Right renal pelvis (tissue), 4 donors: ENCODE data around the gene GPS2. TPM values are rescaled to one million over a fixed set of nuclear protein-coding genes. Genes with fewer than 3 reads are reported as not detected.

Source experiments
- DNase-seq, 4 donors: peaks; one replicate each; pipeline ENCODE4 v3.0.0-alpha.2; 2013; ENCODE audit warnings: low read depth in 4 of 4, low spot score in 3 of 4, missing footprints in 1 of 4
- polyA plus RNA-seq, 4 donors: library from polyadenylated mRNA; unstranded; fragments of 120-200 nt; gene quantifications; one replicate each; pipeline ENCODE4 v1.2.1, GENCODE V29; 2013; ENCODE audit not compliant: insufficient read length in 4 of 4

Gene GPS2, protein sequence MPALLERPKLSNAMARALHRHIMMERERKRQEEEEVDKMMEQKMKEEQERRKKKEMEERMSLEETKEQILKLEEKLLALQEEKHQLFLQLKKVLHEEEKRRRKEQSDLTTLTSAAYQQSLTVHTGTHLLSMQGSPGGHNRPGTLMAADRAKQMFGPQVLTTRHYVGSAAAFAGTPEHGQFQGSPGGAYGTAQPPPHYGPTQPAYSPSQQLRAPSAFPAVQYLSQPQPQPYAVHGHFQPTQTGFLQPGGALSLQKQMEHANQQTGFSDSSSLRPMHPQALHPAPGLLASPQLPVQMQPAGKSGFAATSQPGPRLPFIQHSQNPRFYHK
- polyA plus RNA-seq: 100 to 1,000 TPM in 2 of 4 donors, 10 to 100 TPM in 2; 86.3 to 106 (median 99.6) TPM

GRCh38 chr17:7314719-7315569, at the start of gene GPS2:
TSS of gene GPS2 (minus strand) at chr17:7315360. CDS start at chr17:7315052, 308 bp downstream.
- DNase-seq: peak in 2 of 4 donors; percentile 69 to 77

DNA sequence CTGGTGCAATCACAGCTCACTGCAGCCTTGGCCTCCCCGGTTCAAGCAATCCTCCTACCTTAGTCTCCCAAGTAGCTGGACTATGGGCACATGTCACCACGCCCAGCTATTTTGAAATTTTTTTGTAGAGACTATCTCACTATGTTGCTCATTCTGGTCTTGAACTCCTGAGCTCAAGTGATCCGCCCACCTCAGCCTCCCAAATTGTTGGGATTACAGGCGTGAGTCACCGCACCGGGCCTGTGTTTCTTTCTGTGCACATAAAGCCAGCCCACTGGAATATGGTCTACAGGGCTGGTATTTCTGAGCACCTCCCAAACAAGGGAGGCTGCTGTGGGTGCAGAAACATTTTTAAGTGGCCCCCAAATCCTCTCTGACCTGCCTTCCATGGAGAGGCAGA, 48.2 kb upstream of the GPS2 start:
- DNase-seq: no peak

- no peak for DNase-seq
Observed at GRCh38 chr17:7361906-7362305, 46.7 kb upstream of the GPS2 start.

DNA sequence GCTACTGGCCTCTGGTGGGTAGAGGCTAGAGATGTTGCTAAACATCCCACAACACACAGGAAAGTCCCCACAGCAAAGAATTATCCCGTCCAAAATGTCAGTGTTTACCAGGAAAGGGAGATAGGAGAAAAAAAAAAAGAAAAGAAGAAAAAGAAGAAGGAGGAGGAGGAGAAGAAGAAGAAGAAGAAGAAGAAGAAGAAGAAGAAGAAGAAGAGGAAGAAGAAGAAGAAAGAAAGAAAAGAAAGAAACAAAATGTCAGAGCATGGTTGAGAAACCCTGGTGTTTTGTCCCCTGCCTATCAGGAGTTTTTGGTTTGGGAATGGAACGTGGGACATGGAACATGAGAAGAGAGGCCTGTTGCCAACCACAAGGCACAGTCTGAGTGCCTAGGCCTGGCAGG, 42.2 kb upstream of the GPS2 start:
- no peak for DNase-seq

DNA sequence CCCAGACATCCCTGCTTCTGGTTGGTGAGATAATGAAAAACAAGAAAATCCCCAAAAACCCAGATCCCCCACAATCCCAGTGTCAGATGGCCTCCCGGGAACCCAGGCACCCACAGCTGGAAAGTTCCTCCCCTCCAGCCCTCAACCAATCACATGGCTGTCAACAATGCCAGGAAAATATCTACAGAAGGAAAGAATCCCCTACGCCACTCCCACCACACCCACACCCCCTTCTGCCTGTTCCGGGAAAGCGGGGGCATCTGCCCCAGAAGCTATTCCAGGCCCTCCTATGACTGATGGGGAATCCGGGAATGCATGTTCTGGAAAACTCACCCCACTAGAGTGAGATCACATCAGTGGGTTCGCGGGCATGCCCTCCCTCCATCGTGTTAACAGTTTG, 41.6 kb upstream of the GPS2 start:
- no peak for DNase-seq

GRCh38 chr17:7356072-7356549, 41.0 kb upstream of the GPS2 start:
- DNase-seq: peak in 1 of 4 donors; percentile 61

GRCh38 chr17:7355573-7355972, 40.4 kb upstream of the GPS2 start:
- DNase-seq: no peak

DNA sequence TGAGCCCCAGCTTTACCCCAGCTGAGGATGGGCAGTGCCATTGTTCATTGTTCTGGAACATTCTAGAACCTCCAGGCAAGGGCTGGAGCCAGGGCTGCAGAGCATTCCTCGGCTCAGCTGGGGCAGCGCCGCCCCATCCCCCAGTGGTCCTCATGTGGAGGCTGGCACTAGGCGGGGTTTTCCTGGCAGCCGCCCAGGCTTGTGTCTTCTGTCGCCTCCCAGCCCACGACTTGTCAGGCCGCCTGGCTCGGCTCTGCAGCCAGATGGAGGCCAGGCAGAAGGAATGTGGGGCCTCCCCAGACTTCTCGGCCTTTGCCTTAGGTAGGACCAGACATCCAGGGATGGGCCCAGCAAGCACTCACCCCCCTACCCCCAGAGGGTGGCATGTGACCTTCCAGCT, 39.9 kb upstream of the GPS2 start, which contains the start of gene TMEM95:
TMEM95 (plus strand) TSS at position 104 of the 400 bp plus-strand sequence; CDS start at position 153, 49 bp downstream.
- DNase-seq: no peak

DNA sequence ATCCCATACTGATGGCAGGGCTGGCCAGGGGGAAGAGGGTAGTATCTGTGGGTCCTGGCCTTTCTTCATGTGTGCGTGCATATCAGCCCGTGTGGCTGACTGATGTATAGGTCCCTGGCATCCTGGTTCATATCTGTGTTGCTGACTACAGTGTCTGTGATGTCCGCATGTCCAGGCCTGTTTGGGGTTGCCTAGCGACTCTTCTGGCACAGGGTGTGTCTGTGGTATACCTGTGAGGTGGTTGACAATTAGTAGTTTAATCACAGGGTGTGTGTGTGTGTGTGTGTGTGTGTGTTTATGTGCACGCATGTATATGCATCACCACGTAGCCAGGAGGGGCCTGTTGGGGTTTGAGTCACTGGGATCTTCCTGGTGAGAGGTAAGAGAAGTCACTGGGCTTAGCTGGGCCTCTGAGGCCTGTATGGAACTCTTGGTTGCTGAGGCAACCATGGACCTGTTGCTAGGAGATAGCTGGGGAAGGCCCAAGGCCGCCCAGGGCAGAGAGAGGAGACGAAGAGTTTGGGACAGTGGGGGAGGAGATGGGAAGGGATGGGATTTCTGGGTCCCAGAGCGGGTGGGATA, 39.2 kb upstream of the GPS2 start:
- no peak for DNase-seq

DNA sequence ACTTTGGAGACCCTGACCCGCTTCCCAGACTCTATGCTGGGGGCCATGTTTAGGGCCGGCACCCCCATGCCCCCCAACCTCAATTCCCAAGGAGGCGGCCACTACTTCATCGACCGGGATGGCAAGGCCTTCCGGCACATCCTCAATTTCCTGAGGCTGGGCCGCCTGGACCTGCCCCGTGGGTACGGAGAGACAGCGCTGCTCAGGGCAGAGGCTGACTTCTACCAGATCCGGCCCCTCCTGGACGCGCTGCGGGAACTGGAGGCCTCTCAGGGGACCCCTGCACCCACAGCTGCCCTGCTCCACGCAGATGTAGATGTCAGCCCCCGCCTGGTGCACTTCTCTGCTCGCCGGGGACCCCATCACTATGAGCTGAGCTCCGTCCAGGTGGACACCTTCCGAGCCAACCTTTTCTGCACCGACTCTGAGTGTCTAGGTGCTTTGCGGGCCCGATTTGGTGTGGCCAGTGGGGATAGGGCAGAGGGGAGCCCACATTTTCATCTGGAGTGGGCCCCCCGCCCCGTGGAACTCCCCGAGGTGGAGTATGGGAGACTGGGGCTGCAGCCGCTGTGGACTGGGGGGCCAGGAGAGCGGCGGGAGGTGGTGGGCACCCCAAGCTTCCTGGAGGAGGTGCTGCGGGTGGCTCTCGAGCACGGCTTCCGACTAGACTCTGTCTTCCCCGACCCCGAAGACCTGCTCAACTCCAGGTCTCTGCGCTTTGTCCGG, 37.9 kb upstream of the GPS2 start:
- DNase-seq: no peak

GRCh38 chr17:7352503-7352889, 37.3 kb upstream of the GPS2 start:
- DNase-seq: no peak

DNA sequence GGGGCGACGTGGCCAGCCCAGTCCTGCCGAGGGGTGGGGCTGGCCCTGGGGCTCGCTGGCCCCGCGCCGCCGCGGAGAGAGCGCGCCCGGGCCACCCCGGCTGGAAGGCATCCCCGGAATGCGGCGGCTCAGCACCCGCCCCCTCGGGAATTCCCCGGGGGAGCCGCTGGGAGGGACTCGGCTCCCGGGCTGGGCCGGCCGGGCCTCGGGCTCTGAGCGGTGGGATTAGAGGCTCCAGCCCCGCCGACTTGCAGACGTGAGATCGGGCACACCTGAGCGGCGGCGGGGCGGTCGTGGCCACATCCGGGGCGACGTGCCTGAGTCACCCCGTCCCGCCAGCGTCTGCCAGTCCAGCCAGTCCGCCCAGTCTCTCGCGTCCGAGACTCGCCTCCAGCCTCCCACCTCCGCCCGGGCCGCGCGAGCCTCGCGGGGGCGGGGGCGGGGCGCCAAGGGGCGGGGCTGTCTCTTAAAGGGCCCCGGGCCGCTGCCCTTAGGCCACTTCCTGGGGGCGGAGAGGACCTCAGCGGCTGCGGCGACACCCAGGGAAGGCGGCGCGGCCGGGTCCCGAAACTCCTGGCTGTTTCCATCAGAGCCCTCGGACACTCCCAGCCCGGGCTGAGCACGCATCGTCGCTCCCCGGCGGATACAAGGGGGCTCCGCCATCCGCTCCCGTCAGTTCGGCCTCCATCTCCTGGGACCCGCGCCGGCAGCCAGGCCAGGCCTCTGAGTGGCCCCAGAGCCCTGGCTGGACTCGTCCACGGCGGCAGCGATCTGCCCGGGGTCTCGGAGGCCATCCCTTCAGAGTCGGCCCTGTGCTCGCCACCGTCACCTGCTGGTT, 36.7 kb upstream of the GPS2 start, which contains the start of gene KCTD11:
KCTD11 (plus strand) TSS at position 498 of the 838 bp plus-strand sequence.
- peak; percentile 66 to 78 (median 74) for DNase-seq

GRCh38 chr17:7348478-7349242, 33.5 kb upstream of the GPS2 start:
- no peak for DNase-seq

DNA sequence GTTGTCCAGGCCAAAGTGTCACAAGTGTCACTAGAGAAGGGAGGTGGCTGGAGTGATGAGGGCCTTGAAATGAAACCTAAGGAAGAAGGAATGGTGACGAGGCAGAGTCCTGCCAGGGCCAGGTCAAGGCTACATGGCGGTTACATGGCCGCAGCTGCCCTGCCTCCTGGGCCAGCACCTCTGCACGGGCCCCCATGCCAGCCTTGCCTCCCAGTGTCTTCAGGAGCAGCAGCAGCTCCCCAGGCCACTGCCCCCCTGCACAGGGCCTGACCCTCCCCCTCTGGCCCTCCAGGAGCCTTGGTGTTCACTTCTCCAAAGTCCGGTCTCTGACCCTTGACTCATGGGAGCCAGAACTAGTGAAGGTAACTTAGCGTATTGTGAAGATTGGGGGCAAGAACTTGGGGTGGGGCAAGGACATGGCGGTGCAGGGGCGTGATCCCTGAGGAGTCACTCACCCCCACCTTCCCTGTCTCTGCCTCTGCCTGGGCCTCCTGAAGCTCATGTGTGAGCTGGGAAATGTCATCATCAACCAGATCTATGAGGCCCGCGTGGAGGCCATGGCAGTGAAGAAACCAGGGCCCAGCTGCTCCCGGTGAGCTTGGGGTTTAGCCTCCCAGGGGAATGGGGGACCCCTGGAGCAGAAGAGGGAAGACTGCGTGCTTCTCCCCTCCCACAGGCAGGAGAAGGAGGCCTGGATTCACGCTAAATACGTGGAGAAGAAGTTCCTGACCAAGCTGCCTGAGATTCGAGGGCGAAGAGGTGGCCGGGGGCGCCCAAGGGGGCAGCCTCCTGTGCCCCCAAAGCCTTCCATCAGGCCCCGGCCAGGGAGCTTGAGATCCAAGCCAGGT, 32.7 kb upstream of the GPS2 start:
- no peak for DNase-seq

- DNase-seq: no peak
Observed at GRCh38 chr17:7346761-7347614, 31.8 kb upstream of the GPS2 start.

GRCh38 chr17:7343250-7343649, 28.1 kb upstream of the GPS2 start:
- DNase-seq: no peak

DNA sequence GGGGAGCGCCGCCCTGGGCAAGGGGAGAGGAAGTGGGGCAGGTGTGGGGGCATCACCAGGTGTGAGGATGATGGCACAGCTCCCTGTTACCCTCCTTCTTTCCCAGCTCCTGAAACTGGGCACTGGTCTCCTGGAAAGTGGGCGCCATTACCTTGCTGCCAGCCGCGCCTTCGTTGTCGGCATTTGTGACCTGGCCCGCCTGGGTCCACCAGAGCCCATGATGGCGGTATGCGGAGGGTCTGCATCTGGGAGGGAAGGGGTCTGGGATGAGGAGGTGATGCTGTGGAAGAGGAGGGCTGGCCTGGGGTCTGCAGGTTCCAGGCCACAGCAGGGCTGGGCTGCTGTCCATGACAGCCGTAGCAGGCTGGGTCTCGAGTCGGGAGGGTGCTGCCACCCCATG, 26.7 kb upstream of the GPS2 start:
- no peak for DNase-seq
